IMR-90 (cell line): ENCODE results near the gene TMEM212.

Experiments used
- BHLHE40 ChIP-seq: fragments of 150-350 bp; IDR thresholded peaks from 2 replicates; pipeline ENCODE4 v1.6.1; 2016; ENCODE audit warnings: mild to moderate bottlenecking, low read depth, low read length
- CTCF ChIP-seq: conservative IDR thresholded peaks from 2 replicates; pipeline ENCODE4 v1.5.1; 2012; ENCODE audit warnings: mild to moderate bottlenecking, low read depth, low read length, improper control_type of control experiment
- MAFK ChIP-seq: IDR thresholded peaks from 2 replicates; pipeline ENCODE4 v1.6.1; 2012; ENCODE audit warnings: low read depth, low read length, improper control_type of control experiment
- MXI1 ChIP-seq: IDR thresholded peaks from 2 replicates; pipeline ENCODE4 v1.6.1; 2012; ENCODE audit warnings: low read depth, mild to moderate bottlenecking, low read length, moderate library complexity, borderline replicate concordance
- POLR2A ChIP-seq: IDR thresholded peaks from 2 replicates; pipeline ENCODE4 v1.6.1; 2012; ENCODE audit warnings: mild to moderate bottlenecking, low read depth, low read length

GRCh38 chr3:171838218-171838720 is 4.9 kb upstream of the TMEM212 start:
- 0 out of 2 replicates have a peak, but pooled peaks have one; percentile 2 for TF ChIP-seq CTCF
- no peak for TF ChIP-seq BHLHE40
- no peak for TF ChIP-seq MXI1
- no peak for TF ChIP-seq POLR2A
- TF ChIP-seq MAFK, result no peak
